ENCODE data around the gene ELOVL4.

DNA sequence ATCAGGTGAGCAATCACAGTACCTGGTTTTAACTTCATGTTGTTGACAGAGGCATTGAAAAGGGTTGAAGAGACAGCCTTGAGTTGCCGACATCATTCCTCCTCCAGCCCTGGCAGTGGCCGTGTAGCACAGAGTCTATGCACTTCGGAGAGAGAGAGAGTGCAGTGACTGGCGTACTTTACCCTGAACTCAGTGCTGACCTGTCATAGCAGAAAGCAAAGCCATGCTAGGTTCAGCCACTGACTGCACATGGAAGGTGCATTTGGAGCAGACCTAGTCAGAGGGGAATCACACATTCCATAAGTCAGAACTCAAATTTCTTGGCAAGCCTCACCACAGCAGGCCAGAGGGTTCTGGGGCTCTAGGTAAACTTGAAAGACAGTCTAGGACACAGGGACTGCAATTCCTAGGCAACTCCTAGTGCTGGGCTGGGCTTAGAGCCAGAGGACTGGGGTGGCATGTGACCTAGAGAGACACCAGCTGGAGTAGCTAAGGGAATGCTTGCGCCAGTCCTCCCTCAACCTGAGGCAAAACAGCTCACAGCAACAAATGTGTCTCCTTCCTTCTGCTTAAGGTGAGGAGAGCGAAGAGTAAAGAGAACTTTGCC, 69.1 kb downstream of the ELOVL4 start:
- TF ChIP-seq, protein P1, sequence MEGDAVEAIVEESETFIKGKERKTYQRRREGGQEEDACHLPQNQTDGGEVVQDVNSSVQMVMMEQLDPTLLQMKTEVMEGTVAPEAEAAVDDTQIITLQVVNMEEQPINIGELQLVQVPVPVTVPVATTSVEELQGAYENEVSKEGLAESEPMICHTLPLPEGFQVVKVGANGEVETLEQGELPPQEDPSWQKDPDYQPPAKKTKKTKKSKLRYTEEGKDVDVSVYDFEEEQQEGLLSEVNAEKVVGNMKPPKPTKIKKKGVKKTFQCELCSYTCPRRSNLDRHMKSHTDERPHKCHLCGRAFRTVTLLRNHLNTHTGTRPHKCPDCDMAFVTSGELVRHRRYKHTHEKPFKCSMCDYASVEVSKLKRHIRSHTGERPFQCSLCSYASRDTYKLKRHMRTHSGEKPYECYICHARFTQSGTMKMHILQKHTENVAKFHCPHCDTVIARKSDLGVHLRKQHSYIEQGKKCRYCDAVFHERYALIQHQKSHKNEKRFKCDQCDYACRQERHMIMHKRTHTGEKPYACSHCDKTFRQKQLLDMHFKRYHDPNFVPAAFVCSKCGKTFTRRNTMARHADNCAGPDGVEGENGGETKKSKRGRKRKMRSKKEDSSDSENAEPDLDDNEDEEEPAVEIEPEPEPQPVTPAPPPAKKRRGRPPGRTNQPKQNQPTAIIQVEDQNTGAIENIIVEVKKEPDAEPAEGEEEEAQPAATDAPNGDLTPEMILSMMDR (IDR thresholded peaks at IDR 0.05): no peak
- TF ChIP-seq POLR2A (IDR thresholded peaks at IDR 0.05): no peak
